GM21515 (cell line): ENCODE data around the gene ADGRV1.
"Not testable (repeated sequence)": the region's sequence is repeated elsewhere in the genome, so short reads cannot be mapped to it uniquely, and the experiment has no call there.

Experiments
- ATAC-seq: cut with Tn5 transposase; IDR thresholded peaks from one replicate; pipeline ENCODE4 v1.9.1; 2021; ENCODE audit not compliant: unreplicated experiment

The ADGRV1 gene

DNA sequence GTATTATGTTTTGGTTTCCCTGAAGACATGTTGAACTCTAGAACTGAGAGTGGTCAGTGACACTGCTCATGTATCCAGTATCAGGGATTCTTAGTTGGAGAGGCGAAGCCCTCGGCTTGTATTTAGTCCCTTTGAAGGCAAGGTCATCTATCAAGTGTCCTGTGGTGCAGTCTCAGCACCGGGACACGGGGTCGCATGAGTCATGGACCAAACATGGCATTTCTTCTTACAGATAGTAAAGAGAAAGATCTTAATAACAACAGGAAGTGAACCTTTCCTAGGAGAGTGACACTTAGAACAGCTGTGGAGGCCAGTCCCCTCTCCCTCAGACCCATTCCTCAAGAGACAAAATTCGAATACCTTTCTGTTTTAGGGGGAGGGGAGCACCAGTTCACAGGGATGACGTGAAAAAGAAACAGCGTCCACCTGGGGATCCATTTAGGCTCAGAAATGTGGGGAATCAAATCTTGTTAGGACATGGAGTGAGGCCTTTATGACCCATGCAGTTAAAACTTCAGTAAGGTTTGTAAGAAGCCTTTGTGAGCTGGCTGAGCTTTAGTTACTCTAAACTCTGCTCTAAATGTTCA, 86.5 kb downstream of the ADGRV1 start:
- ATAC-seq, result no peak

DNA sequence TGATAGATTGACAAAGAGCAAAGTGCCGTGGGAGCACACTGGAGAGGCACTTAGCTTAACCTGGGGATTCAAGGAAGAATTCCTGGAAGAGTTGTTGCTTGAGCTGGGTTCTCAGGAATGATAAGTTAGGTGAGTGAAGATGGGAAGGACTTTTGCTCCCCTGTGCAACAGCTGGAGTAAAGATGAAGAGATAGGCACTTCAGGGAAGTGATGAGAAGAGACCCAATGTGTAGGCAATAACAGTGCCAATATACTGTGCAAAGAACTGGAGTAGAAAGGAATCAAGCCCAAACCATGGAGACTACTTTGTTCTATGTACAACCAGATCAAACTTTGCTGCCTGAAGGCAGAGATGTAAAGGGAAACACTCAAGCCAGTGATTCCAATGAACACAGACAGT, 92.2 kb downstream of the ADGRV1 start:
- ATAC-seq, result no peak

DNA sequence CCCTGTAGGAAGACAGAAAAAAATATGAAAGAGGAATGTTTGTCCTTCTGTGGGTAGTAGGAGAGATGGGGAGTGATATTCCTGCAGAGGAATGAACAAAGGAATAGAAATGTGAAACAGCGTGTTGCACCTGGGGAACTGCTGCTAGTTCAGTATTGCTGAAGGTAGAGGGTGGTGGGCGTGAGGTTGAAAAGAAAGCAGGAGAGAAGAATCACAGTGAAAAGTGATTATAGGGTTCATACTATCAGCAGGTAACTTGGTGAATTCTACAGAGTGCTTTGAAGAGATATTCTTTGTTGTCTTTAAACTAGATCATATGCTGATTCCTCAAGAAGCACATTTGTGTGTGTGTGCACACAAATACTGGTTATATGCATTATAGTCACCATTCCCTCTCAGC, 95.6 kb downstream of the ADGRV1 start:
- ATAC-seq, result no peak

DNA sequence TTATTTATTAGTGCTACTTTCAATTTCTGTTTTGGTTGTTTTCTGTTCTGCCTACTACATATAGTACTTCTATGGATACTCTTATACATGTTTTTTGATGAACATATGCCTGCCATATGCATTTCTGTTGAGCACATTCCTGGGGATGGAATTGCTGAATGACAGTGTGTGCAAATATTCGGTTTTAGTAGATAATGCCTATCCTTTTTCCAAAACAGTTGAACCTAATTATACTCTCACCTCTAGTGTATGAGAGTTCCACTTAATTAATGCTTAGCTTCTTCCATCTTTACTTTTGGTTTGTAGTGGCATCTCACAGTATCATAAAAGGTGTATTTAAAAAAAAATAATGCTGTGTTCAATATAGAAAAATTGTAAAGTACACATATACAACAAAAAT, 96.8 kb downstream of the ADGRV1 start:
- no peak for ATAC-seq

DNA sequence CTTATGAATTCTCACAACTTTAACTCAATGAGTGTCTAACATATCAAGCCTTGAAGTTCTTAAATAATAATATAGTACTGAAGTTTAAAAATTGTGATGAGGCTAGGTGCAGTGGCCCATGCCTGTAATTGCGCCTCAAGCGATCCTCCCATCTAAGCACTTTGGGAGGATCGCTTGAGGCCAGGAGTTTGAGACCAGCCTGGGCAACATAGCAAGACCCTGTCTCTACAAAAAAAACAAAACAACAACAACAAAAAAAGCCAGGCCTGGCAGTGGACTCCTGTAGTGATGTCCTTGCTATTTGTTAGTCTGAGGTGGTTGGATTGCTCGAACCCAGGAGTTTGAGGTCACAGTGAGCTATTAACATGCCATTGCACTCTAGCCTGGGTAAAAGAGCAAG, 98.4 kb downstream of the ADGRV1 start:
- ATAC-seq, result no peak

DNA sequence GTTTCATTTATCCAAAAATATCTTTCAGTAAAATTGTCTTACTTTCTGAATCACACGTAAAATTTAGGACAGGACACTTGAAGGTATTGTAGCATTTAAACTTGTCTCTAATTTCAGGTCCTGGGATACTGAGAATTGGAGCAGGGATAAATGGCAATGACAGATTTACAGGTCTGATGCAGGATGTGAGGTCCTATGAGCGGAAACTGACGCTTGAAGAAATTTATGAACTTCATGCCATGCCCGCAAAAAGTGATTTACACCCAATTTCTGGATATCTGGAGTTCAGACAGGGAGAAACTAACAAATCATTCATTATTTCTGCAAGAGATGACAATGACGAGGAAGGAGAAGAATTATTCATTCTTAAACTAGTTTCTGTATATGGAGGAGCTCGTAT, 99.2 kb downstream of the ADGRV1 start:
- no peak for ATAC-seq

DNA sequence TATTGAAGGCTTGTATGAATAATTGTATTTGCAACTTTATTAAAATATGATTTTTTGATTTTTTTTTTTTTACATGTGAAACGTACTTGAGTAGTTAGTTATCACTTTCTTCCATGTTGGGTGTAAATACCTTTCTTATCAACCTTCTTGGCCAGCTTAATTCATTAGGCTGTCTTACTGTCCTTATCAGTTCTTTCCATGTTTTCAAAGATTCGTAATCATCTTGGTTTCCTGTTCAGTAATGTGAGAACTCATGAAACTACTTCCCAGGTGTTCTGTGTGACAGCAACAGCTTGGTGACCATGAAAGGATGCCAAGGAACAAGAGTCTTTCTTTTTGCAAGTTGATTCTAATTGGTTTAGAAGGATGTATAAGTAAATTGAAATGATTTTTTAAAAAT, 100.0 kb downstream of the ADGRV1 start:
- no peak for ATAC-seq

DNA sequence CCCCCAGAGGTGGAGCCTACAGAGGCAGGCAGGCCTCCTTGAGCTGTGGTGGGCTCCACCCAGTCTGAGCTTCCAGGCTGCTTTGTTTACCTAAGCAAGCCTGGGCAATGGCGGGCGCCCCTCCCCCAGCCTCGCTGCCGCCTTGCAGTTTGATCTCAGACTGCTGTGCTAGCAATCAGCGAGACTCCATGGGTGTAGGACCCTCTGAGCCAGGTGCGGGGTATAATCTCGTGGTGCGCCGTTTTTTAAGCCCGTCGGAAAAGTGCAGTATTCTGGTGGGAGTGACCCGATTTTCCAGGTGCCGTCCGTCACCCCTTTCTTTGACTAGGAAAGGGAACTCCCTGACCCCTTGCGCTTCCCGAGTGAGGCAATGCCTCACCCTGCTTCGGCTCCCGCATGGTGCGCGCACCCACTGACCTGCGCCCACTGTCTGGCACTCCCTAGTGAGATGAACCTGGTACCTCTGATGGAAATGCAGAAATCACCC, 109.5 kb downstream of the ADGRV1 start:
- not testable (repeated sequence) for ATAC-seq

DNA sequence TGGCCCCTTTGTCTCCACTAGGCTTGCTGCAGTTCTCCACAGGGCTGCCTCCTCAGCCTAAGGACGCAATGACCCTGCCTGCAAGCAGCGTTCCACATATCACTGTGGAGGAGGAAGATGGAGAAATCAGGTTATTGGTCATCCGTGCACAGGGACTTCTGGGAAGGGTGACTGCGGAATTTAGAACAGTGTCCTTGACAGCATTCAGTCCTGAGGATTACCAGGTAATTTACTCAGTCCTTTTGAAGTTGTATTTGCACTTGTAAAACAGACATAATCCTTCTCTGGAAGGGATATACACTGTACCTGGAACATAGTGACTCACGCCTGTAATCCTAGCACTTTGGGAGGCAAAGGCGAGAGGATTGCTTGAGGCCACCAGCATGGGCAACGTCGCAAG, 116.6 kb downstream of the ADGRV1 start:
- ATAC-seq, result no peak

DNA sequence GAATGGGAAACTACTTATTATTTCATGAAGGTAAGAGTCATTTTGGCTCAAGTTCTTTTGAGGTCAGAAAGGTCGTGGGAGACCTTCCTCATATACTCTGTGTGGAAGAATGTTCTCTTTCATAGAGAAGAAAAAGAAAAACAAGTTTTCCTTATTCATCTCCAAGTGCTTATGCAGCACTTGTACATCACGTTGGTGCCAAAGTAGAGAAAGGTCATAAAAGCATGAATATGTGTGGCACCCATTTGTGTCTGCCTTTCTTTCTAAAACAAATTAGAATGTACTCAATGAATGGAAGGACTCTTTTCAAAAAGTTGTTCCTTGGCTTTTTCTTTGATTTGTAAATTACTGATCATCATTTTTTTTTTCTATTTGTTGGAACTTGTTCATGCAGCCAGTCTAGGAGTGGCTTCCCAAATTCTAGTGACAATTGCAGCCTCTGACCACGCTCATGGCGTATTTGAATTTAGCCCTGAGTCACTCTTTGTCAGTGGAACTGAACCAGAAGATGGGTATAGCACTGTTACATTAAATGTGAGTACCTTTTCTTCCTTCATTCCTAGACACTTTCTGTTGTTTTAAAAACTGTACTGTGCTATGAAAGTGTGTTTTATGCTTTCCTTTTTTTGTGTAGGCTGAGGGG, 122.4 kb downstream of the ADGRV1 start:
- no peak for ATAC-seq

DNA sequence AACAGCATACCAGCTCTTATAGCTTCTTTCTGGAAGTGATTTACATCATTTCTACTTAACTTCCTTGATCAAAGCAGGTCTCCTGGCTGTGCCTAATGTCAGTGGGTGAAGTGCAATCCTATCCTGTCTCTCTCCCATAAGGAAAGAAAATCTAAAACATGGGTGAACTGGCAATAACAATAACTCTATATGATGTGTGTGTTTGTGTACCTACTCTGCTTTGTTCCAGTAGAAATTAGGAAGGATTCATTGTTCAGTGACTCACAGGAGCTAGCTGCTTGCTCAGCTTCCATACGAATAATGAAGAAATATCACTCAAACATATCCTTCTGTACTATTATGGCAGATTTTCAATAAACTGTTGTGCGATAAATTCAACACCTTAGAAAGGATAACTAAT, 123.7 kb downstream of the ADGRV1 start:
- no peak for ATAC-seq

DNA sequence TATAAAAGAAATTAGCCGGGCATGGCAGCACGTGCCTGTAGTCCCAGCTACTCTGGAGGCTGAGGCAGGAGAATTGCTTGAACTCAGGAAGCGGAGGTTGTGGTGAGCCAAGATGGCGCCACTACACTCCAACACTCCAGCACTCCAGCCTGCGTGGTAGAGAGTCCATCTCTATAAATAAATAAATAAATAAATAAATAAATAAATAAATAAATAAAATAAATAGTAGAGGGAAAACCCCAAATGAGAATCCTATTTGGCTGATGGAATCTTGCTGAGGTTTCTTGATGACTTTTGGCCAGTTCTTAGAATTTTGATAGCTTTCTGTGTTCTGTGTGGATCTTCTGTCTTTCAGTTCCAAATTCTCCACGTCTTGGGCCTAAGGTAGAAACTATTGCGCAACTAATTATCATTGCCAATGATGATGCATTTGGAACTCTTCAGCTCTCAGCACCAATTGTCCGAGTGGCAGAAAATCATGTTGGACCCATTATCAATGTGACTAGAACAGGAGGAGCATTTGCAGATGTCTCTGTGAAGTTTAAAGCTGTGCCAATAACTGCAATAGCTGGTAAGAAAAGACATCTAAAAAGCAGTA, 126.9 kb downstream of the ADGRV1 start:
- ATAC-seq, result no peak

DNA sequence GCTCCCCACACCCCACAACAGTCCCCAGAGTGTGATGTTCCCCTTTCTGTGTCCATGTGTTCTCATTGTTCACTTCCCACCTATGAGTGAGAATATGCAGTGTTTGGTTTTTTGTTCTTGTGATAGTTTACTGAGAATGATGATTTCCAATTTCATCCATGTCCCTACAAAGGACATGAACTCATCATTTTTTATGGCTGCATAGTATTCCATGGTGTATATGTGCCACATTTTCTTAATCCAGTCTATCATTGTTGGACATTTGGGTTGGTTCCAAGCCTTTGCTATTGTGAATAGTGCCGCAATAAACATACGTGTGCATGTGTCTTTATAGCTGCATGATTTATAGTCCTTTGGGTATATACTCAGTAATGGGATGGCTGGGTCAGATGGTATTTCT, 127.8 kb downstream of the ADGRV1 start:
- not testable (repeated sequence) for ATAC-seq

DNA sequence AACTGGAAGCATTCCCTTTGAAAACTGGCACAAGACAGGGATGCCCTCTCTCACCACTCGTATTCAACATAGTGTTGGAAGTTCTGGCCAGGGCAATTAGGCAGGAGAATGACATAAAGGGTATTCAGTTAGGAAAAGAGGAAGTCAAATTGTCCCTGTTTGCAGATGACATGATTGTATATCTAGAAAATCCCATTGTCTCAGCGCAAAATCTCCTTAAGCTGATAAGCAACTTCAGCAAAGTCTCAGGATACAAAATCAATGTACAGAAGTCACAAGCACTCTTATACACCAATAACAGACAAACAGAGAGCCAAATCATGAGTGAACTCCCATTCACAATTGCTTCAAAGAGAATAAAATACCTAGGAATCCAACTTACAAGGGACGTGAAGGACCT, 128.9 kb downstream of the ADGRV1 start:
- not testable (repeated sequence) for ATAC-seq

DNA sequence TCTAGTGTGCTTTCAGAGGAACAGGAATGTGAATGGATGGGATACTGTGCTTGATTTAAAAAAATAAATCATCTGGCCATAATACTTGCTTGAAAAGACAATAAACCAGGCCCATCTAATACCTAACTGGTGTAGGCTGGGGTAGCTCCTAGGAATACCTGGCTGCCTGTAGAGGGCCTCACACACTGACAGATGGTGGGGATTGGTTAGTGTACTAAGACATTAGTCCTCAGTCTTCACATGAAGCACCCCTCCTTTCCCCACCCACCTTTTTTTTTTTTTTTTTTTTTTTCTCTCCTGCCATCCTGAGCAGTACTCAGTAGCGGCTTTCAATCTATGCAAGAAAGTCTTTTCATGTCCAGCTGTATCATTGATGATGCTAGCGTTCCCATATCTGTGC, 130.5 kb downstream of the ADGRV1 start:
- ATAC-seq, result no peak

DNA sequence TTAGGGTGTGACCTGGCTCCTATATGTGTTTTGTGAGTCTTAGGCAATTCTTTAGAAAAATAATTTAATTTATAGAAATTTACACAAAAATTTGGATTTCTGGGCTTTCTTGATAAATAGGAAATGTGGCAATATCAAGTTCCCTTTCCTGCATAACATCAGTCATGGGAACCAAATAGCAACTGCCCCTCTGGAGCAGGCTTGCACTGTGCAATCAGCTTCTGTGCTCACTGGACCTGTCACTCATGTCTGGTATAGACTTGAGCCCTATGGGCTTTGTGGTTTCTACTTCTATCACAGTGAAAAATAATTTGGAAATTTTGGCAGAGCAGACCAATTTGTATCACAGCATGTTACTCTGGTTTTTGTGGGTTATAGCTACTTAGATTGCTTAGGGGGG, 131.7 kb downstream of the ADGRV1 start:
- ATAC-seq, result no peak

DNA sequence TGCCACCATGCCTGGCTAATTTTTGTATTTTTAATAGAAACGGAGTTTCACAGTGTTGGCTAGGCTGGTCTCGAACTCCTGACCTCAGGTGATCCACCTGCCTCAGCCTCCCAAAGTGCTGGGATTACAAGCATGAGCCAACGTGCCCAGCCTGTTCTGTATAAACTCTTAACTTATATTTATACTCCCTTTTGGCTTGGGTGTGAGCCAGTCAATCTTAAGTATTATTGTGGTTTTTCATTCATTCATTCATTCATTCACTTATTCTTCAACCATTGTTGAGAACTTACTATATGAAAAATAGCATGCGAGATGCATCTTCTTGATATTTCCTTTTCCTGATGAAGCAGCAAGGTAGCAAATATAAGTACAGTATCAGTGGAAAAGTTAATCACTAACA, 132.9 kb downstream of the ADGRV1 start:
- ATAC-seq, result no peak

DNA sequence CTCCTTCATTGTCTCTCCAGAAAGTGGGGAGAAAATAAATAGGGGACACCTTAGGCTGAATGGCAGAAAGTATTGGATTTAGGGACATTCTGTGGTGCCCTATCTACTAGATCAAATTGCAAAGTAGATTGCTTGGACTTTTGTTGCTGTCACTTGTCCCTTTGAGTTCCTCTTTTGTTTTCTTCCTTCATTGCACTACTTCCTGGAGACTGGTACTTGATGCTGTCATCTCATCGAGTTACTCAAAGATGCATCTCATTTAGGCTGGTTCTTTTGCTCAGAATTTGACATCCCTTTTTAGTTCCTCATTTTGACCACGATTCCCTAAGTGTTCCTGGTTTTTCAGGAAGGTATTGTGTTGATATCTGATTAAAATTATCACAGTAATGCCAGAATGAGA, 137.6 kb downstream of the ADGRV1 start:
- ATAC-seq, result no peak

DNA sequence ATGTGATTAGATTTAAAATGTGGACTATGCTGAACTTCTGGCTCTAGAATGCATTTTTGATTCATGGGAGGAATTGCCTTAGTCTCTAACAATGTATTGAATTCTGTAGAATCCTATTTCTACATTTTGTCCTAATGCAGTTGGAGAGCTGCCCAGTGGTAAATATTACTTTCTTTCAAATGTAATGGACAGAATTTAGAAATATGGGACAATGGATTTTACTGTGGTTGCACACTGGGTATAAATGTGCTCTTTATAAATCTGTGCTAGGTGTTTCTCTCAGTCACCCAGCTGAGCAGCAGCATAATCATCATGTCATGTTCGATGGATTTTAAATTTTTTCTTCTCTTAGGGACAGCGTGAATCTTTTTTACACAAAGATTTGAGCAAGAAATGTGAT, 141.7 kb downstream of the ADGRV1 start:
- ATAC-seq, result no peak

DNA sequence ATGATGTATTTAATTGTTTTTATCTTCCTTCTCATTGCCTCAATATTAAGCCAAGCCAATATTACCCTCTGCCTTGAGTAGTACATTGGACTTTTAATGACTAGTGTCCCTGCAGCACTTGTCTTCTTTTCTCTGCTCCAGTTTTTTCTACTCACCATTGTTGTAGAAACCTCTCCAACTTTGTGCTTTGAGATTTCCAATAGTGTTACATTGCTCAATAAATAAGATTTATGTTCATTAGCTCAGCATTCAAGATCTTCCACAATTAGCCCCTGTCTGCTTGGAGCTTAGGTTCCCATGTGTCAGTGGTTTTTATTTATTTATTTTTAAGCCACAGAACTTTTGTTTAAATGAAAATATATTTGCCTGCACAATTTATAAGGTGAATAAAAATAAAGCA, 145.3 kb downstream of the ADGRV1 start:
- ATAC-seq, result no peak

DNA sequence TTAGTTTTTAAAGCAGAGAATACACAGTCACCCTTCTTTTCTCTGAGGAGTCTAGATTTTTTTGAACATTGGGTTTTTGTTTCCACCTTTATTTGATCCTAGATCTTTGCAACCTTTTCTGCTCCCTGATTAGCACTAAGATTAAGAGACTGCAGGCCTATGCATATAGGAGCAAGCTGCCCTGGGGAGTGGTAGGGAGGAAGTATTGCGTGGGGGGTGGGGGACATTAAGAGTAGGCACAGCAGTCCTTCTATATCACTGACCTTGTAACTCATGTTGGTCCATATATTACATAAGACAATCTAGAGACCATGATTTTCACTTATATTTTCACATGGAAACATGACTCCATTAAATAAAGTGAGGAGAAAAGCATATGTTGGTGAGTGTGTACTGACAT, 149.1 kb downstream of the ADGRV1 start:
- ATAC-seq, result no peak

DNA sequence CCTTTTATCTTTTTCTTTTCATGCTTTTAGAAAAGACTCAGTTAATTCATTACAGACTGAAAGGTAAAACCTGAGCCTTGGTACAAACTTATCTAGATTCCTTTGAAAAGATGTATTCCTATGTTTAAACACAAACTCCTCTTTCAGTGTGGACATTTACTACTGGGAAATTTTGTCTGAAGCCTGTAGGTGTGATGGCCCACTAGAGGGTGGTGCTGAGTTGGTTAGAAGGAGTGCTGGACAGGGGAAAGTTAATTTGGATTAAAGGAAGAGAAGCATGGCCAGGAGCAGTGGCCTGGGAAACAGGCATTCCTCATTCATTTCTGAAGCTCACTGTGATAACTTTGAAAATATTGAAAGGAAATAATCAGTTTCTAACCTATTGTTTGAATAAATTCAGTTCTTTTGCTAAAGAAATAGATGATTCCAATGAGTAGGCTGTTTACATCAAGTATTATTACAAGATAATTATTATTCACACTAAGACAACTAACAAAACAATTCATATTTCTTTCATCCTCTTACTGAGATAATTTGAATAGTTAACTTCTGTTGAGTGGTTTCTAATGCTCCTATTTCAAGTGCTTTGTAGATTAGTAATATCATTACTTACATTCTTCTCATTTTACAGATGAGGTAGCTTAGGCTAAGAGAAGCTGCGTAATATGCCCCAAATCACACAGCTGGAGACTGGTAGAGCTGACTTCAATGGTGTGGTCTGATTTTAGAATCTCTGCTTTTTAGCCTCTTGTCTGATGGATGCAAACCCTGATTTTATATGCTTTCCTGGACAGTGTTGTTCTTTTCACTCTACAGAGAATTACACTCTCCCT, 150.9 kb downstream of the ADGRV1 start:
- ATAC-seq, result peak; percentile 73
